HG03280 (cell line): ENCODE results near the gene PPFIA1.

ENCODE experiments used
- ATAC-seq: cut with Tn5 transposase; IDR thresholded peaks from one replicate; pipeline ENCODE4 v1.9.1; 2021; ENCODE audit warnings: mild to moderate bottlenecking, moderate library complexity; ENCODE audit not compliant: unreplicated experiment

Gene PPFIA1

GRCh38 chr11:70410276-70411205 is 140.1 kb downstream of the PPFIA1 start:
- no peak for ATAC-seq

GRCh38 chr11:70411713-70412452 is 141.4 kb downstream of the PPFIA1 start:
- ATAC-seq = no peak

GRCh38 chr11:70413151-70413550 is 142.7 kb downstream of the PPFIA1 start:
- ATAC-seq = no peak

GRCh38 chr11:70414341-70415100 is 144.0 kb downstream of the PPFIA1 start:
- ATAC-seq = no peak

GRCh38 chr11:70415191-70415590 is 144.7 kb downstream of the PPFIA1 start:
- ATAC-seq = no peak

- ATAC-seq = no peak
These were observed 145.3 kb downstream of the PPFIA1 start for GRCh38 chr11:70415642-70416395.

- no peak for ATAC-seq
These were observed 146.4 kb downstream of the PPFIA1 start for GRCh38 chr11:70416881-70417280.

- ATAC-seq = no peak
These were observed 147.6 kb downstream of the PPFIA1 start for GRCh38 chr11:70418130-70418529.

- ATAC-seq = no peak
These were observed 149.0 kb downstream of the PPFIA1 start for GRCh38 chr11:70419307-70420007.

GRCh38 chr11:70420008-70420464 is 149.5 kb downstream of the PPFIA1 start:
- ATAC-seq = no peak

- ATAC-seq = no peak
These were observed 150.0 kb downstream of the PPFIA1 start for GRCh38 chr11:70420496-70420895.

GRCh38 chr11:70421123-70421522 is 150.6 kb downstream of the PPFIA1 start:
- ATAC-seq = no peak

- no peak for ATAC-seq
These were observed 152.4 kb downstream of the PPFIA1 start for GRCh38 chr11:70422692-70423522.

- ATAC-seq = no peak
These were observed 153.3 kb downstream of the PPFIA1 start for GRCh38 chr11:70423523-70424505.

GRCh38 chr11:70424765-70425344 is 154.4 kb downstream of the PPFIA1 start:
- ATAC-seq = no peak

- no peak for ATAC-seq
These were observed 156.9 kb downstream of the PPFIA1 start for GRCh38 chr11:70427436-70427835.

GRCh38 chr11:70428701-70429427 is 158.4 kb downstream of the PPFIA1 start:
- ATAC-seq = no peak
